C4-2B (cell line): ENCODE results near the gene MVB12B.

Experiments used
- H3K27ac ChIP-seq: fragments of 450-650 bp; 2 replicates; pipeline ENCODE4 v1.5.1; 2017
- ZFX ChIP-seq: fragments of 450-650 bp; IDR thresholded peaks from 2 replicates; pipeline ENCODE4 v1.6.1; 2017
- TF ChIP-seq, protein P1 (sequence below): fragments of 450-650 bp; conservative IDR thresholded peaks from 2 replicates; pipeline ENCODE4 v1.5.1; 2017; ENCODE audit warnings: mild to moderate bottlenecking

MVB12B gene

GRCh38 chr9:126521976-126522590, 195.5 kb downstream of the MVB12B start:
- no peak overlapping the region for H3K27ac ChIP-seq
- TF ChIP-seq ZFX: no peak
- TF ChIP-seq, protein P1, sequence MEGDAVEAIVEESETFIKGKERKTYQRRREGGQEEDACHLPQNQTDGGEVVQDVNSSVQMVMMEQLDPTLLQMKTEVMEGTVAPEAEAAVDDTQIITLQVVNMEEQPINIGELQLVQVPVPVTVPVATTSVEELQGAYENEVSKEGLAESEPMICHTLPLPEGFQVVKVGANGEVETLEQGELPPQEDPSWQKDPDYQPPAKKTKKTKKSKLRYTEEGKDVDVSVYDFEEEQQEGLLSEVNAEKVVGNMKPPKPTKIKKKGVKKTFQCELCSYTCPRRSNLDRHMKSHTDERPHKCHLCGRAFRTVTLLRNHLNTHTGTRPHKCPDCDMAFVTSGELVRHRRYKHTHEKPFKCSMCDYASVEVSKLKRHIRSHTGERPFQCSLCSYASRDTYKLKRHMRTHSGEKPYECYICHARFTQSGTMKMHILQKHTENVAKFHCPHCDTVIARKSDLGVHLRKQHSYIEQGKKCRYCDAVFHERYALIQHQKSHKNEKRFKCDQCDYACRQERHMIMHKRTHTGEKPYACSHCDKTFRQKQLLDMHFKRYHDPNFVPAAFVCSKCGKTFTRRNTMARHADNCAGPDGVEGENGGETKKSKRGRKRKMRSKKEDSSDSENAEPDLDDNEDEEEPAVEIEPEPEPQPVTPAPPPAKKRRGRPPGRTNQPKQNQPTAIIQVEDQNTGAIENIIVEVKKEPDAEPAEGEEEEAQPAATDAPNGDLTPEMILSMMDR: no peak

- no peak overlapping the region for H3K27ac ChIP-seq
- TF ChIP-seq ZFX: no peak
- TF ChIP-seq, protein P1: no peak
These were observed 196.2 kb downstream of the MVB12B start for GRCh38 chr9:126522612-126523356.

GRCh38 chr9:126523611-126524111, 197.0 kb downstream of the MVB12B start:
- TF ChIP-seq, protein P1: no peak
- no peak for TF ChIP-seq ZFX
- no peak overlapping the region for H3K27ac ChIP-seq

DNA sequence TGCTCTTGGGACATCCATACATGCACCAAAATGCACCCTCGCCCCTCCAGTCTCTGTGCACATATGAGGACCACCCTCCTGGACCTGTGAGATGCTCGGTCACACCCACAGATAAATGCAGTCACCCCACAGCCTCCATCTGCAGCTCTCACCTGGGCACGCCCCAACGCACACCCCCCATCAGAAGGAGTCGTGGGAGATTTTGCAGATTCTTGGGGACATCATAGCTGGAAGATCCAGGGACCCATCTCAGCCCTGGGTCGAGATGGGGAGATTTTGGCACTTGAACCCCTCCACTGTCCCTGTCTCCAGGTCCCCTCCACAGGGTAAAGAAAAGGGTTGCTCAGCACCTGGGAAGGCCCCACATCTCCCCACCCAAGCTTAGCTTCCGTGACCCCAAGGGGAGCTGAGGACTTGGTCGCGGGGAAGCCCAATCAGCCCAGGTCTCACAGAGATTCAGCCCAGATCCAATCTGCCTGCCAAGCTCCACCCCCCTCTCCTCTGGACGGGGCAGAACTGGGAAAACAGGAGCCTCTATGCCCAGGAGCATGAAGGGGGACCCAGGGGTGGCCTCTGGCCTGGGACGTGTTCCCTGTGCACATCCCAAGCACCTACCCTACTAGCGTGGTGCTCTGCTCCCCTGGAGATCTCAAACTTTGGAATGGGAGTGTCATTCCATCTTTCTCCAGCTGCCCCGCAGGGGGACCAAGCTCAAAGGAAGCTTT, 197.9 kb downstream of the MVB12B start:
- H3K27ac ChIP-seq: no peak overlapping the region
- no peak for TF ChIP-seq ZFX
- TF ChIP-seq, protein P1: no peak

DNA sequence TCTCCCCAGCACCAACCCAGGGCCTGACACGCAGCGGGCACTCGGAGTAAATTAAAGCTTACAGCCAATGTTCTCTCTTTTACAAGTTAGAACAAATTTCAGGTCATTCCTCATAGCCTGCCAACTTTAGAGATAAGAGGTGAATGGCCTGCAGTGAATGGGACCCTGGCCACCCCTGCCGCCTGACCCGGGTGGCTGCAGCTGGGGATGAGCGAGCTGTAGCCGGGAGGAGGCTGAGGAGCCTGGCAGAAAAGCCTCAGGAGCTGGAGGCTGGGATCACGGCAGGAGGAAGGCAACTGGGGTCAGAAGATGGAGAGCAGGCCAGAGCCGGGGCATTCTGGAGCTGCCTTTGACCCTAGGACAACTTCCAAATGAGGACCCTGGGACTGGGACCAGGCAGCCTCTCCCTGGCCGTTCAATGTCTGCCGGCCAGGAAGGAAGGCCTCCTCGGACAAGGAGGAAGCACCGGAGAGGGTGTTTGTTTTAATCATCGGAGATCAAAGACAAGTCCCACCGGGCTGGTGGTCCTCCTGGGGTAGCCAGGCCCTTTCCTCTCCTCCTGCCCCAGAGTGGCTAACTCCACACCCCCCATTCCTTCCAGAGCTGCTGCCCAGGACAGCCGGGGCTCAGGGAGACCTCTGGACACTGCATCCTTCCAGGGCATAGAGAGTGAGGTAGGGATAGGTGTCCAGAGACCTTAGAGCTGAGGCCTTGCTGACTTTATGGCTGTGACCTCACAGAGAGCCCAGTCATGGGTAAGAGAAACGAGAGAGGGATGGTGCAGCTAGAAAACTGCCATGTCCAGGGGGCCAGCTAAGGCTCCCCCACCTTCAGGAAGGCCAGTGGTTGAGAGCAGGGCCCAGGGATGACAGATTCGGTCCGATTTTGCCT, 199.8 kb downstream of the MVB12B start:
- no peak overlapping the region for H3K27ac ChIP-seq
- TF ChIP-seq, protein P1: no peak
- TF ChIP-seq ZFX: no peak

GRCh38 chr9:126527109-126527825, 200.6 kb downstream of the MVB12B start:
- TF ChIP-seq, protein P1: no peak
- no peak for TF ChIP-seq ZFX
- H3K27ac ChIP-seq: no peak overlapping the region
